Stimulated activated CD4-positive, alpha-beta T cell treated with anti-CD3 and anti-CD28 coated beads, Interleukin-1b, Interleukin-23, amount 100 ng/mL, for 48 hours (primary cell): ENCODE results near the gene ZDHHC5.
"Not testable (repeated sequence)": the region's sequence is repeated elsewhere in the genome, so short reads cannot be mapped to it uniquely, and the experiment has no call there.

ENCODE experiments used
- DNase-seq: peaks from one replicate; pipeline ENCODE4 v3.0.0-alpha.2; 2020

The ZDHHC5 gene

GRCh38 chr11:57645689-57646085 lies 22.2 kb upstream of the ZDHHC5 start:
- DNase-seq, result no peak

GRCh38 chr11:57646194-57646798 lies 21.6 kb upstream of the ZDHHC5 start:
- DNase-seq, result no peak

GRCh38 chr11:57646799-57647303 lies 21.1 kb upstream of the ZDHHC5 start:
- no peak for DNase-seq

DNA sequence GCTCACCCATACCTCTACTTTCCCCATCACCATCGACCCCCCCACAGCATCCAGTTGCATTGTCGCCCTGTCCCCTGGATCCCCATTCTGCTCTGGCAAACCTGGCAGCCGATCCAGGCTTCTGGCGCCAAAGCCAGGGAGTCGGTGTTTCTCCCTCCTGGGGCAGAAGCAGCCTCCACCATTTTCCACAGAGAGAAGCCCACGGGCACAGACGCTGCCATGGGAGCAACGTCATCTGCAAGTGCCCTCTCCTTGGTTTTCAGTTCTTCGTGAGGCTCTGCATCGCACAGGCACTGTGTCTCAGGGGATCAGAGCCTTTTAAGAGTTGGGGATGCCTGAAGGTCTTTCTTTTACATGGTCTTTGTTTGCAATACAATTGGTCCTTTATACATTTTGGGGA lies 20.5 kb upstream of the ZDHHC5 start:
- no peak for DNase-seq

GRCh38 chr11:57647960-57648800 lies 19.7 kb upstream of the ZDHHC5 start:
- DNase-seq, result no peak

- no peak for DNase-seq
Observed at GRCh38 chr11:57648801-57649735, 18.8 kb upstream of the ZDHHC5 start.

- DNase-seq, result peak; percentile 44
Observed at GRCh38 chr11:57649826-57650738, 17.8 kb upstream of the ZDHHC5 start, which contains the start of gene YPEL4. Gene YPEL4, minus strand, starts transcription at chr11:57649912. Its CDS starts 2,805 bp downstream, at chr11:57647107.

- no peak for DNase-seq
Observed at GRCh38 chr11:57650739-57651090, 17.2 kb upstream of the ZDHHC5 start.

DNA sequence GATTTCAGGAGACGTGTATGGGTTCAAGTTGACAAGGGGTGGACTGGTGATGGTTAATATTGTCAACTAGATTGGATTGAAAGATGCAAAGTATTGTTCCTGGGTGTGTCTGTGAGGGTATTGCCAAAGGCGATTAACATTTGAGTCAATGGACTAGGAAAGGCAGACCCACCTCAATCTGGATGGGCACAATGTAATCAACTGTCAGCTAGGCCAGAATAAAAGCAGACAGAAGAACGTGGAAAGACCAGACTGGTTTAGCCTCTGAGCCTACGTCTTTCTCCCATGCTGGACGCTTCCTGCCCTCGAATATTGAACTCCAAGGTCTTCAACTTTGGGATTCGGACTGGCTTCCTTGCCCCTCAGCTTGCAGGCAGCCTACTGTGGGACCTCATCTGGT lies 16.5 kb upstream of the ZDHHC5 start:
- DNase-seq, result no peak

- not testable (repeated sequence) for DNase-seq
Observed at GRCh38 chr11:57652230-57652629, 15.7 kb upstream of the ZDHHC5 start.

- DNase-seq, result no peak
Observed at GRCh38 chr11:57652662-57653061, 15.3 kb upstream of the ZDHHC5 start.

- DNase-seq, result no peak
Observed at GRCh38 chr11:57653163-57653562, 14.8 kb upstream of the ZDHHC5 start.

DNA sequence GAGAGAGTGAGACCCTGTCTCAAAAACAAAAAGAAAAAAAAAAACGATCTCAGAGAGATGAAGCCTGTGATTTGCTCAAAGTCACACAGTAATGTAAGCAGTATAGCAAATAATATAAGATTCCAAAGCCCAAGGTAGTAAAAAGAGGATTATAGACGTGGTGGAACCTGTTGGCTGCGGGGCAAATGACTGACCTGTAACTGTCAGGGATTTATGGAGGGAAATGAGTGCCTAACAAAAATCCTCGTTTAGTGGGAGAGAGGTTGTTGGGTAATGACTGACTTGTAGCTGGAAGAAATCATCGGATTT lies 11.1 kb upstream of the ZDHHC5 start:
- DNase-seq, result no peak

DNA sequence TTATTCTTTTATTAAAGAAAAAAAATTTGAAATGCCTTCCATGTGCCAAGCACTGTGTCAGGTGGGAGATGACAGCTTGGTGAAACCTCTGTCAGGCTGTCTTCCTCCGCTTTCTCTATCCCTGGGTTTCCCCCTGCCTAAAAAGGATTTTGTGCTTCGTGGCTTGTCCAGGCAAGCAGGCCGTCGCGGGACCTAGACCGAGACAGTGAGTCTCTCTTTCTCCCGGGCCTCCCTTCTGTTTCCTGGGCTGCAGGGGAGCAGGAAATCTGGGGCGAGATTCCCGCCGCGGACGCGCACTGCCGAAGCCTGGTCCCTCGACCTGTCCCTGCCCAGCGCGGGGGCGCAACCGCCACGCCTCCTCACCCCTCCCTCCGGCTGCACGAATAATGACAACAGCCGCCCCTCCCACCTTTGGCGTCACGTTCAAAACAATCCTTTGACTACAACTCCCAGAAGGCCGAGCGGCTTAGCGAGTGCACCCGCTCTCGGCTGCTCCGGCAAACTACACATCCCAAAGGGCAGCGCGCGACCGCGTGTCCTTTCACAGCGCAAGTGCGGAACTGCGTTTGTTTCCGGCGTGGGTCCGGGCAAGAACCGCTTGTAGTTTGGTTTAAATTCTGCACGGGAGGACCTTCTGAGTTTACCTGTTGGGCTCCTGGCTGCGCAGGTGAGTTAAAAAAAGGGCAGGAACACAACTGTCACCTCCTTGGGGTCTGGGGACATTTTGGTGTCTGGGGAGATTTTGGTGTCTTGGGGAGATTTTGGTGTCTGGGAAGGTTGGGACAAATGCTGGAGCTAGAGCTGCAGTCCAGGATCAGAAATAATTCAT lies 10.5 kb upstream of the ZDHHC5 start, which contains the start of gene CLP1:
CLP1 (plus strand) TSS at position 569 of the 829 bp plus-strand sequence. CDS start 1,715 bp downstream, outside the sequence.
- peak; percentile 98 for DNase-seq

DNA sequence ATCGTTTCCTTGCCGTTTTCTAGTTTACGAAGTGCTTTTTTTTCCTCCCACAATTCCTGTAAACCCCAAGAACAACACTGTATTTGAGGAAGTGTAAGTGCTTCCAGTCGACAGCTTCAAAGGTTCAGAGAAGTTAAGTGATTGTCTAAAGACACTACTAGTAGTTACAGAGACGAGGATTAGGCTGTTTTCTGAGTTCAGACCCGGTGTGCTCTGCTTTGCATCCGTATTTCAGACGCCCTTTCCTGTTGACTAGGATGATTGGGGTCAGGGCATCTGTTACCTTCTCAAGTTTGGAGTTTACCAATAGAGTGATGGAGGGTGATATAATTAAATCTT lies 9.9 kb upstream of the ZDHHC5 start:
- DNase-seq, result no peak

DNA sequence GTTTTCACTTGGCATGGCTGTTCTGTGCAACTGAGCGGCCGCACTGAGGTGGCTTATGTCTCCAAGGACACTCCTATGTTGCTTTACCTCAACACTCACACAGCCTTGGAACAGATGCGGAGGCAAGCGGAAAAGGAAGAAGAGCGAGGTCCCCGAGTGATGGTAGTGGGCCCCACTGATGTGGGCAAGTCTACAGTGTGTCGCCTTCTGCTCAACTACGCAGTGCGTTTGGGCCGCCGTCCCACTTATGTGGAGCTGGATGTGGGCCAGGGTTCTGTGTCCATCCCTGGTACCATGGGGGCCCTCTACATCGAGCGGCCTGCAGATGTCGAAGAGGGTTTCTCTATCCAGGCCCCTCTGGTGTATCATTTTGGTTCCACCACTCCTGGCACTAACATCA lies 8.2 kb upstream of the ZDHHC5 start:
- DNase-seq, result no peak

- no peak for DNase-seq
Observed at GRCh38 chr11:57662893-57663292, 5.0 kb upstream of the ZDHHC5 start.

DNA sequence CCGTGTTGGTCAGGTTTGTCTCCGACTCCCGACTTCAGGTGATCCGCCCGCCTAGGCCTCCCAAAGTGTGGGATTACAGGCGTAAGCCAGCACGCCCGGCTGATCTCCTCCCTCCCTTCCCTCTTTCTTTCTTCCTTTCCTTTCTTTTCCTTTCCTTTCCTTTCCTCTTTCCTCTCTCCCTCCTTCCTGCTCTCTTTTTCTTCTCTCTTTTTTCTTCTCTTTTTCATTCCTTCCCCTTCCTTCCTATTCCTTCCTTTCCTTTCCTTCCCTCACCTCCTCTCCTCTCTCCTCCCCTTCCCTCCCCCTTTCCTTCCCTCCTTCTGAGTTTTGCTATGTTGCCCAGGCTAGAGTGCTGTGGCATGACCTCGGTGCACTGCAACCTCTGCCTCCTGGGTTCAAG lies 3.9 kb upstream of the ZDHHC5 start:
- DNase-seq, result no peak

DNA sequence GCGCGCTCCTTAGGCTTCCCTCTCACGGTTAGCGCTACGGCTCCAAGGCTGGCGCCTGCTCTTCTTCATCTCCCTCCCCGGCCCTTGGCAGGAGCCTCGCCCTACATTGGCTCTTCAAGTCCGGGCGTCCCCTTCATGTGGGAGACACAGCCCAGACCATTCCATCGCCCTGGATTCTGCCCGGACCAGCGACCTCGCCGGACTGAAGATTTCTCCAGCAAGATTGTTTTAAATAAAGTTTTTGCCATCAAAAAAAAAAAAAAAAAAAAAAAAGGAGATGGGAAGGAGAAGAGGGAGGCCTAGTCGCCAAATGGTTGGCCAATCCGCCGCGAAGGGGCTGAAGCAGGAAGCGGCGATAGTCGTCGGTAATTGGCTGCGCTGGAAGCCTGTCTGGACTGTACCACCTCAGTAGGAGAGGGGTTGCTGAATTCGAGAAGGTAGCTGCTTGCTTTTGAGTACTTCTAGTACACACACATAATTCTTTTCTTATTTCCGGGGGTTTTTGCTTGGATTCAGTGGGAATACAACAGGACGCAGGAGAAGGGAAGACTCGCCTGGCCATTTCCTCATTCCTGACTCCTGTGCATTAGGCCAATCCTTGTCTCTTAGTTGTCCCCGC lies 688 bp upstream of the ZDHHC5 start:
- DNase-seq, result peak; percentile 96

GRCh38 chr11:57668434-57668782 lies 494 bp downstream of the ZDHHC5 start:
- DNase-seq, result no peak

- DNase-seq, result no peak
Observed at GRCh38 chr11:57674251-57674650, 6.3 kb downstream of the ZDHHC5 start.
